NCI-H2171 (cell line): ENCODE measurements around the gene NPSR1.
"Not testable (repeated sequence)": the region's sequence is repeated elsewhere in the genome, so short reads cannot be mapped to it uniquely, and the experiment has no call there.

Source experiments
- DNase-seq: peaks from one replicate; lab custom pipeline; 2025; lab: John Stamatoyannopoulos, UW

NPSR1 gene

GRCh38 chr7:34757570-34758110 is 99.6 kb downstream of the NPSR1 start:
- DNase-seq: no peak

GRCh38 chr7:34758111-34758601 is 100.1 kb downstream of the NPSR1 start:
- no peak for DNase-seq

DNA sequence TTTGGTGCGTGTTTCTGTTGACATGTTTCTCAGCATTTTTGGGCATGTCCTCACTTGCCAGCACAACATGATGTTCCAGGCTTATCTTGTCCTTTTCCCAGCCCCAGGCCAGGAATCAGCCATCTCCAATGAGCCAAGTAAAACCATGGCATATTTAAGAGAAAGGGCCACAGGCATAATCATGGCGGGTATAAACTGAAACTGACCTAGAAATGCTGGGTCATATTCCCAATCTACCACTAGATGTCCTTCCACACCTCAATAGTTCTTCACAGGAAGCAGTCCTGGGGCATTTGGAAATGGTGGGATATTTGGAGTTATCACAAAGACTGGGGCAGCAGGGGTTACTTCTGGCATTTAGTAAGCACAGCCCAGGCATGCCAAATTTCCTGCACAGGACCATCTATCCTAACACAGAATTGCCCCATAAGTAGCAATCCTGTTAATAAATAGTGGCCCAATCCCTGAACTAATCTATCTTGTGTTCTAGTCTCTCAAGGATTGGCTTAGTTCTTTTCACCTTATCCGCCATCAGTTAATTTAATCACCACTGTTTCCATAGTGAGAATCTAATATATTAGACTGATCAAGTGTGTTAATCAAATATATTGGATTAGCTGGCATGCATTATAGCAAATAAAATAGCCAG is 101.6 kb downstream of the NPSR1 start:
- no peak for DNase-seq

DNA sequence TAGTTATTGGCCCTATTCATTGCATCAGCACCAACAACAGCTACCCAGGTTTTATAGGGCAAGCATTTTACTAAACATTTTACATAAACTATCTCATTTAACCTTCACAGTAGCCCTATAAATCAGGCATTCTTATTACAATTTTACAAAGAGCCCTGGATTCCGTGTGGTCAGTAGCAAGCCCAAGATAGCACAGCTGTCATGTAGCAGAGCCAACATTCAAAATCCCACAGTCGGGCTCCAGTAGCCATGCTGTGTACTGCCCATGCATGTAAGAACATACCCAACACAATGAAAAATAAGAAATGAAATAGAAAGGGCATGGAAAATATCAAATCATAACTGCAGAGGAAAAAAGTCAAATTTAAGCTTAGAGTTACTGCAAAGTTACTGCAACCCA is 102.3 kb downstream of the NPSR1 start:
- no peak for DNase-seq

DNA sequence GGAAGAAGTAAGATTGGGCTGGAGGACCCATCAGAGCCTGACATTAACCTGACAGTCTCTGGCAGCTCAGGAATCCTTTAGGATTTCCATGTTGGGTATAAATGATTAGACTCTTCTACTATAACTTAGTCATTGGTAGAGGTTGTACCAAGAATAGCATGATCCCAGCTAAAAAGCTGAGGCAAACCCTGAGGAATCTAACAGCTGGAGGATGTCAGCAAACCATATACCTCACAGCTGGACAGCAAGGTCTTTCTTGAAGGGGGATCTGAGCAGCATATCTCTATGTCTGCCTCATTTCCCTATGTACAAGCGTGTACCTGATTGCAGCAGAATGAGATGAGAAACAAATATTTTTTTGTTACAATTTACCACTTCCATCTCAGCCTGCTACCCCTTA is 103.2 kb downstream of the NPSR1 start:
- no peak for DNase-seq

- DNase-seq: no peak
These were observed 103.6 kb downstream of the NPSR1 start for GRCh38 chr7:34761627-34762026.

DNA sequence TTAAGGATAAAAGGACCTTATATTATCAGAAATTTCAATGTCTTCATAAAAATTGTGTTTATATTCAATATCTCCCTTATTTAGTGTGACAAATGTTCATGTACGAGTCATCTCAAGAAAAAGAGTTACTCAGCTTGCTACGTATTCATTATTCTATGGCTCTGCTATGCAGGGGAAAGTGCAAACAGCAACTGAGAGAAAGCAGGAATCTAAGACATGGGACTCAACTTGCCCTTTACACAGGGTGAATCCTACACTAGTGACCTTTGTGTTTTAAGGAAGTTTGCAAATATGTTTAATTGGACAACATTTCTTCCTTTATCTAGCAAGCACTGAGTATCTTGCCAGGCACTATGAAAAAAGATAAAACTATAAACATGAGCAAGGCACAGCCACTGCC is 104.7 kb downstream of the NPSR1 start:
- no peak for DNase-seq

DNA sequence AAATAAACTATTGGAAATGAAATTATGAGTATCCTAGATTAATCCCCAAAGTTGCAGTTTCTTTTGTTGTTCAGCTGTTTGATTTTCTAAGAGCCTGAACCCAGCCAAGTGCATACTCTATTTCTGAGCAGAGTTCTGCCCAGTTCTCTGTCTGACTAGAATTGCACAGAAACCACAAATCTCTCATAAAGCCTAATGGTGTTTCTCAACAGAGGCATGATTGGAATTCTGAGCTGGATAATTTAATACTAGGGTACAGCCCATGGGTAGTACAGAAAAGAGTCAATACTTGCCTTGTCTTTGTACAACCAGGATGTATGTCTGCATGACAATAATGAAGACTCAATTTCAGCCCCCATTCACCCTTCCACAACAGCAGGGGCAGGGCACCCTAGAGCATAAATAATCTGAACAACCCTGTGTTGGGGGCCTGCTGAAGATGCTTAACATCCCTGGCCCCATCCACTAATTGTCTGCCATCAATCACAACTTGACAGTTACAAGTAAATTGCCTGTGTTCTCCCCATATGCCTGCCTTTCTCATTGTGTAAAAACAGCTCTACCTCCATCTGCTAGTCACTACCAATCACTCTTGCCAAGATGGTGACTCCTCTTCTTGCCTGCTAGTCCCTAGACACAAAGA is 114.4 kb downstream of the NPSR1 start:
- peak; percentile 66 for DNase-seq

GRCh38 chr7:34776748-34777358 is 118.8 kb downstream of the NPSR1 start:
- no peak for DNase-seq

GRCh38 chr7:34780546-34780945 is 122.5 kb downstream of the NPSR1 start:
- DNase-seq: no peak

- DNase-seq: no peak
These were observed 129.6 kb downstream of the NPSR1 start for GRCh38 chr7:34787586-34787985.

DNA sequence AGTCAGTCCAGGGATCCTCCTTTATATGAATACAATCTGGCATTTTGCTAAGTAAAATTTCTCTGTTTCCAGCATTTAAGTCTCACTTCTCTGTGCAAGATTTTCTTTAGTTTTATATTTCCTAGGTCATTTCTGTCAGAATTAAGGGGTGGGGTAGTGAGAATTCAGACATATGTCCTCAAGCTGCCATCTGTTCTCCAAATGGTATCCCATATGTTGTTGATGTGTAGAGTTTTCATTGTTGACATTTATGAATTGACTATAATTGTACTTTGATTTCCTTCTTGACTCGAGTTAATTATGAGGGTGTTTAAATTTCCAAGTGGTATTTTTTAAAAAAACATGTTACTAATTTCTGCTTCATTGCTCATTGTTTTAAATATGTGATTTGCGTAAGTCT is 148.8 kb downstream of the NPSR1 start:
- peak; percentile 61 for DNase-seq

DNA sequence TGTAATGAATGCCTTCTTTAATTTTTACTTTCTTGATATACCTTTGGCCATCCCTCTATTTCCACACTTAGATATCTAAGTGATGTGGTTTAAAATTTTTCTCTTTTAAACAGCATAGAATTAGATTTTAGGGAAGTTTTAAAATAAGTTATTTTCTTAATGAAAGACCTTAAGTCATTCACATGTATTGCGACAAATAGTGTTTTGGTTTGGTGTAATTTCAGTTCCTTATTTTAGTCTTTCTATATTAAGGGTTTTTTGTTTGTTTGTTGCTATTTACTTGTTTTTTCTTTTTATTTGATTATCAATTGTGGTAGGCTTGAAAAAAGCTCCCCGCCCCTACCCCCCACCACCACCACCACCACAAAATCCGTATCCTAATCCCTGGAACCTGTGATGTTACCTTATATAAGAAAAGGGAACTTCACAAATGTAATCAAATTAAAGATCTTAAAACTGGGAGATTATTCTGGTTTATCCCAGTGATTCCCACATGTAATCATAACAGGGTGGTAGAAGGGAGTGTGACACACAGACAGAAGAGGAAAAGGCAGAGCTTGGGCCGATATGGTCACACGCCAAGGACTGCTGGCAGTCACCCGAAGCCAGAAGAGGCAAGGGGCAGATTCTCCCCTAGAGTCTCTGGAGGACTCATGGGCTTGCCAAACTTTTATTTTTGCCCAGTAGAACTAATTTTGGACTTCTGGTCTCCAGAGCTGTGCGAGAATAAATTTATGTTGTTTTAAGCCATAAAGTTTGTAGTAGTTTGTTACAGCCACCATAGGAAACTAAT is 149.7 kb downstream of the NPSR1 start:
- DNase-seq: no peak

DNA sequence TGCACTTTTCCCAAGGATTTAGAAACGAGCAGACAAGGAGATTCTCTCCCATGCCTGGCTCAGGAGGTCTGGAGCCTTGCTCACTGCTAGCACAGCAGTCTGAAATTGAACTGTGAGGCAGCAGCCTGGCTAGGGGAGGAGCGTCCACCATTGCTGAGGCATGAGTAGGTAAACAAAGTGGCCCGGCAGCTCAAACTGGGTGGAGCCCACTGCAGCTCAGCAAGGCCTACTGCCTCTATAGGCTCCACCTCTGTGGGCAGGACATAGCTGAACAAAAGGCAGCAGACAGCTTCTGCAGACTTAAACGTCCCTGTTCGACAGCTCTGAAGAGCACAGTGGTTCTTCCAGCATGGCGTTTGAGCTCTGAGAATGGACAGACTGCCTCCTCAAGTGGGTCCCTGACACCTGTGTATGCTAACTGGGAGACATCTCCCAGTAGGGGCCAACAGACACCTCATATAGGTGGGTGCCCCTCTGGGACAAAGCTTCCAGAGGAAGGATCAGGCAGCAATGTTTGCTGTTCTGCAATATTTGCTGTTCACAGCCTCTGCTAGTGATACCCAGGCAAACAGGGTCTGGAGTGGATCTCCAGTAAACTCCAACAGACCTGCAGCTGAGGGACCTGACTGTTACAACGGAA is 156.3 kb downstream of the NPSR1 start:
- DNase-seq: not testable (repeated sequence)

DNA sequence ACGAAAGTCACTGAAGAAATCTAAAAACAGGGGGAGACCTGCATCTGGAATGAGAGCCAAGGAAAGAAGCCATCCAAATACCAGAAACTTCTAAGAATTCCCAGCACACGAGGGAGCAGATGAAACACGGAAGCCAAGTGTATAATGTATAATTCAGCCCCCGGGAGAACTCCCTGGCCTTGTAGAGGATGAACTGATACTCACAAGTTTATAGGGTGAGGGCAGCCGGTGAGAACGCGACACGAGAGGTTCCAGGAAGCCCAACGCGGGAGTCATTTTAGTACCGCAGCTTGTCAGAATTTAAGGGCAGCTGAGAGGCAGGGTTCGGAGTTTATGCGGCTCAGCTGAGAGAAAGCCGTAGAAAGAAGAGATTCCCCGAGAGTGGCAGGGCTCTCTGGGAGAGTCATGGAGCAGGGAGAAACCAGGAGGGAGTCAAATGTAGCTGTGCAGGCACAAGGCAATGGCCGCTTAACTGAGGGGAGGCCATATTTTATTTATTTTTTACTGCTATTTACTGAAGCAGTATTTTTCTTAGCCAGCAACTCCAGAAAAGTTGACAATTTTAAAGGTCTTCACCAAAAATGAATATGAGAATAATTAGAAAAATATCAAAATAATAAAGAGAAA is 164.0 kb downstream of the NPSR1 start:
- DNase-seq: no peak

GRCh38 chr7:34823650-34824258 is 165.7 kb downstream of the NPSR1 start:
- peak; percentile 32 for DNase-seq

DNA sequence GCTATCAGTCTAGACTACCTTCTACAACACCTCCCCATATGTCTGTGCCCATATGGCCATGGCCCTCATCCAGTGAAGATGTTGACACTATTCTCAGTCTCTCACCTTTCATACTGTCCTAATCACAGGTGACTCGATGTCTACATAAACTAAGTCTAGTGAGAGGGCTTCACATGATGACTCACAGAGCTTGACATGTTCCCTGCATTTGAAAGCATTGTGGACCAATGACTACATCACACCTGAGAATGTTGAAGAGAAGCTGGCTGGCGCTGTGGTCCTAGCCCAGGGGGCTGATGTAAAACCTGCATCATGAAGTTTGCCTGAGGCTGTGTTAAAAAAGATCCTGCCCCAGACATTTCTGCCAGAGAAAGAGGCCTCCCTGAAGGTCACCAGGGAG is 167.2 kb downstream of the NPSR1 start:
- no peak for DNase-seq

DNA sequence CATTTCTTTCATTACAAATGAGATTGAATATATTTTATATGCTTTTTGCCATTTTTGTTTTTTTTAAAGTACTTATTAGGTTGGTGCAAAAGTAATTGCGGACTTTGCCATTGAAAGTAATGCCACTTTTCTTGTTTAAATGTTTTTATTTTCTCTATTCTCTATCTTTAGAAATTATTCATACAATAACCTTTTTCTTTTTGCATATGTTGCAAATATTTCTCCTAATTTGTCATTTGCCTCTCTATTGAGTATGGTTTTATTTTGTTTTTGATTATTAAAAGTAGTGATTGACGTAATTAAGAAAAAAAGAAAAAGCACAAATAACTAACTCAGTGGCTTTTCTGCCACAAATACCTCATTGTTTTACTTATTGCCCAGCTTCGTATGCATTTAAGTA is 172.4 kb downstream of the NPSR1 start:
- no peak for DNase-seq

DNA sequence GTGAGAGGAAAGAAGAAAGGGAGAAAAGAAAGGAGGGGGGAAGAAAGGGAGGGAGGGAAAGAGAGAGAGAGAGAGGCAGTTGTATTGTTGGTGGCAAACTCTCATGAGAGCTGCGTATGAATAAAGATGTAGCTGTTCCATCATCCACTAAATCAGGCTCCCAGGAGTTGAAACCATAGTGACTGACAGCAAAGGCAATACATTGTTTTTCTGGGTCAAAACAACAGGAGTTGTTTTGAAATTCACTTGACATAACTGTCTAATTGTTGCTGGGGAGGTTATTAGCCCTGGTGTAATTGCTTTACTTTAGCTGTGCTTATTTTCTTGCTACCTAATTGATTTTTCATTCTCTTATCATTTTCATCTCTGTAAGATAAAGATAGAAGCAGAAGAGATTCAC is 173.4 kb downstream of the NPSR1 start:
- no peak for DNase-seq

DNA sequence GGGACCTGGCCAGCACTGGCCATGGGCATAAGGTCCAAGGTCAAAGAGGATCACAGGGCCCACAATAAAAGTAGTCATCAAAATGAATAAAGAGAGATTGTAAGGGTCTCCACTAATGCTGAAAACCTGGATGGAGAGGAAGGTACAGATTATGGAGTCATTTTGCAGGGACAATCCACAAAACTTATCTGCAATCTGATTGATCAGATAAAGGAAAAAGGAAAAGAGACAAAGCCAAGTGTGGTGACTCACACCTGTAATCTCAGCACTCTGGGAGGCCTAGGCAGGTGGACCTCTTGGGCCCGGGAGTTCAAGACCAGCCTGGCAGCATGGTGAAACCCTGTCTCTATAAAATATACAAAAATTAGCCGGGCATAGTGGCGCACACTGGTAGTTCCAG is 174.0 kb downstream of the NPSR1 start:
- no peak for DNase-seq
